Loucy (cell line): Measurements from ENCODE around the gene ACSM6.

Source experiments
- CTCF ChIP-seq: fragments of 200-600 bp; sonication (generic); conservative IDR thresholded peaks from 2 replicates; pipeline ENCODE4 v1.5.1; 2014; ENCODE audit warnings: mild to moderate bottlenecking, antibody characterized with exemption, low read length
- EZH2phosphoT487 ChIP-seq: fragments of 200-600 bp; IDR thresholded peaks from 2 replicates; pipeline ENCODE4 v1.6.1; 2018; ENCODE audit warnings: antibody characterized with exemption, mild to moderate bottlenecking, moderate library complexity, borderline replicate concordance

- TF ChIP-seq CTCF (no peak), EZH2phosphoT487 (no peak)
These were observed 16.6 kb upstream of the ACSM6 start for GRCh38 chr10:95177429-95177828.
